ENCODE measurements around the gene ADAMTSL5. TPM values are rescaled to one million over a fixed set of nuclear protein-coding genes. Genes with fewer than 3 reads are reported as not detected.
A peak's percentile ranks its signal among the peaks of the same experiment; 100 is the strongest.

ADAMTSL5 gene
- total and polyA plus RNA-seq, 2 of the 8 experiments (the other 6 are each of a cell fraction or from before 2014, with no cell fraction given) = 0.82 to 0.99 TPM

GRCh38 chr19:1523412-1524286 is 10.8 kb upstream of the ADAMTSL5 start, which contains the start of gene PLK5:
Gene PLK5, plus strand, starts transcription at chr19:1524077. Its CDS starts 2,920 bp downstream, at chr19:1526997.
- Histone ChIP-seq H3K9ac (replicated peaks in 1 of 4; ENCODE audit: extremely low read depth in 1 of 4, low read depth in 3 of 4, low read length in 3 of 4) (peak within 1 kb of the TSS in 1 of 4 experiments; percentile 57; a peak in 2 of 7 replicates), H3K14ac (ENCODE audit: insufficient read length) (no peak within 1 kb of the TSS), H3K4me1 (replicated peaks in 1 of 4; ENCODE audit: control insufficient read depth in 3 of 4, insufficient read depth in 4 of 4, low read length in 3 of 4) (peaks cover 0 to 3% (median 1%) of the 10 kb centered on the region in 4 experiments; a peak in 3 of 7 replicates), H4K5ac (ENCODE audit: insufficient read length, low read depth, low read length) (no peak within 1 kb of the TSS), H3K79me2 (ENCODE audit: control insufficient read depth in 1 of 2, insufficient read depth in 2 of 2, low read length in 2 of 2) (no peaks in the 10 kb centered on the region), H3K9me3 (ENCODE audit: insufficient read depth in 2 of 2, low read depth in 1 of 2, low read length in 1 of 2) (no peaks in the 10 kb centered on the region), H2BK15ac (ENCODE audit: low read length) (peak within 1 kb of the TSS; percentile 77; the same call in 1 of the 2 replicates), H3K4me3 (ENCODE audit: extremely low read depth in 1 of 4, insufficient read depth in 2 of 4, low read depth in 3 of 4, low read length in 4 of 4) (peak within 1 kb of the TSS in 3 of 4 experiments; percentile 25 to 57 (median 35); a peak in 5 of 8 replicates), H2AFZ (ENCODE audit: low read length) (no peak within 1 kb of the TSS), H3K79me1 (ENCODE audit: low read depth, low read length) (no peaks in the 10 kb centered on the region), H4K91ac (replicated peaks; ENCODE audit: insufficient read length, low read length) (no peak within 1 kb of the TSS), H3K4ac (replicated peaks; ENCODE audit: insufficient read length, low read depth, low read length) (peak within 1 kb of the TSS; percentile 98), H3K18ac (ENCODE audit: extremely low read depth, low read length) (0 out of 2 replicates have a peak within 1 kb of the TSS, but pooled peaks have one; percentile 4), H2AK5ac (ENCODE audit: low read depth, low read length) (peak within 1 kb of the TSS; percentile 94), H3K4me2 (ENCODE audit: insufficient read depth in 1 of 2, low read depth in 2 of 2, low read length in 2 of 2) (peak within 1 kb of the TSS; percentile 73 to 97), H3K27me3 (replicated peaks in 1 of 4; ENCODE audit: control insufficient read depth in 3 of 4, extremely low read depth in 1 of 4, insufficient read depth in 3 of 4, low read length in 3 of 4) (peaks cover 19 to 34% (median 31%) of the 10 kb centered on the region in 4 experiments), H2BK120ac (replicated peaks; ENCODE audit: low read depth, low read length) (no peak within 1 kb of the TSS), H3K56ac (replicated peaks; ENCODE audit: insufficient read length, low read depth, low read length) (peak within 1 kb of the TSS; percentile 30), H3K27ac (ENCODE audit: low read depth, low read length) (no peak within 1 kb of the TSS), H2BK20ac (ENCODE audit: low read length) (no peak within 1 kb of the TSS; the same call in 1 of the 2 replicates), H3K23me2 (ENCODE audit: low read depth, low read length) (peaks cover 8% of the 10 kb centered on the region; the same call in 1 of the 2 replicates), H4K8ac (ENCODE audit: extremely low read depth, insufficient read depth, low read length) (peak within 1 kb of the TSS; percentile 68), H3K36me3 (ENCODE audit: control insufficient read depth in 2 of 4, insufficient read depth in 4 of 4, low read length in 3 of 4) (no peaks in the 10 kb centered on the region; a peak in 1 of 8 replicates), H2BK5ac (ENCODE audit: low read depth, low read length) (no peak within 1 kb of the TSS), H4K20me1 (replicated peaks in 1 of 2; ENCODE audit: control insufficient read depth in 1 of 2, insufficient read depth in 2 of 2, low read length in 2 of 2) (peaks cover 8 to 14% of the 10 kb centered on the region in 2 experiments), H2BK12ac (ENCODE audit: low read depth, low read length) (peak within 1 kb of the TSS; percentile 40; the same call in 1 of the 2 replicates), H3K23ac (ENCODE audit: insufficient read length) (peak within 1 kb of the TSS; percentile 83)
- DNase-seq (ENCODE audit: low read depth in 1 of 2, low spot score in 2 of 2) (no peak), FAIRE-seq (no peak)
- ChIA-PET POLR2A (ENCODE audit: partially characterized antibody) (interaction anchor here (0.5 to 2.7 kb wide), 5 partner anchors 12 to 258 kb away, joined by 3 to 7 read pairs (median 4); partner anchors contain the start of gene MBD3), CTCF (ENCODE audit: partially characterized antibody) (interaction anchor here (0.6 to 1.5 kb wide), 3 partner anchors 9 to 299 kb away, joined by 3 to 4 read pairs (median 3); no protein-coding TSS in a partner anchor)
- WGBS, 2 experiments (ENCODE audit: extremely low coverage in 1 of 2, insufficient coverage in 1 of 2, insufficient read length in 1 of 2, insufficient replicate concordance in 2 of 2, low coverage in 1 of 2, low lambda C conversion rate in 2 of 2, missing lambda C conversion rate in 1 of 2) = 20% methylated on average over 41 of the region's 92 CpGs; no CpG with 5 or more reads in 1 of the 2 experiments
- TF ChIP-seq E2F6 (IDR thresholded peaks at IDR 0.05) (peak; percentile 22; the same call in 1 of the 2 replicates), NANOG (IDR thresholded peaks at IDR 0.05; ENCODE audit: insufficient read depth, low read depth, low read length, poor library complexity, severe bottlenecking) (no peak), CTBP2 (IDR thresholded peaks at IDR 0.05; ENCODE audit: borderline replicate concordance, insufficient read depth, insufficient read length, low read length) (no peak), TAF1 (IDR thresholded peaks at IDR 0.05; ENCODE audit: low read depth, low read length) (peak; percentile 84), HDAC2 (IDR thresholded peaks at IDR 0.05; ENCODE audit: borderline replicate concordance in 1 of 2, low read depth in 2 of 2, low read length in 2 of 2) (no peak), EP300 (IDR thresholded peaks at IDR 0.05; ENCODE audit: borderline replicate concordance in 1 of 2, low read depth in 2 of 2, low read length in 2 of 2) (no peak), MAFK (IDR thresholded peaks at IDR 0.05; ENCODE audit: low read depth, low read length) (no peak), CREB1 (IDR thresholded peaks at IDR 0.05) (no peak), KDM4A (IDR thresholded peaks at IDR 0.05; ENCODE audit: low read depth, low read length, severe bottlenecking) (peak; percentile 59)
